Prostate gland (tissue), 2 donors: ENCODE results near the gene PIGC.

Experiments used
- CTCF ChIP-seq, 4 experiments: fragments of 200-600 bp in 2 of 4; fragments of 450-650 bp in 2 of 4; sonication (generic) in 2 of 4; IDR thresholded peaks; 1 replicate in 3 of 4; 2 replicates in 1 of 4; pipeline ENCODE4 v1.5.1; 2016 to 2019; ENCODE audit warnings: antibody characterized with exemption in 4 of 4, mild to moderate bottlenecking in 2 of 4, moderate library complexity in 2 of 4
- POLR2A ChIP-seq: fragments of 450-650 bp; IDR thresholded peaks from one replicate; pipeline ENCODE4 v1.6.1; 2016; ENCODE audit warnings: antibody characterized with exemption, mild to moderate bottlenecking

- no peak for TF ChIP-seq CTCF (IDR thresholded peaks at IDR 0.05)
- no peak for TF ChIP-seq POLR2A
Observed at GRCh38 chr1:172391976-172392375, 51.9 kb downstream of the PIGC start.
